Prostate gland (tissue), 2 donors: Measurements from ENCODE around the gene C1orf174. TPM values are rescaled to one million over a fixed set of nuclear protein-coding genes. Genes with fewer than 3 reads are reported as not detected.

Experiments
- DNase-seq: peaks from one replicate; pipeline ENCODE4 v3.0.0-alpha.2; 2019; ENCODE audit warnings: low spot score
- H3K27ac ChIP-seq, 2 donors: fragments of 200-600 bp; sonication (generic); 2 replicates each; pipeline ENCODE4 v1.5.1; 2017 to 2019
- H3K27me3 ChIP-seq: fragments of 200-600 bp; sonication (generic); replicated peaks from 2 replicates; pipeline ENCODE4 v1.5.1; 2019; ENCODE audit not compliant: insufficient read depth
- H3K36me3 ChIP-seq, 2 donors: fragments of 200-600 bp; sonication (generic); 1 replicate in 1 of 2; 2 replicates in 1 of 2; pipeline versions ENCODE4 v1.5.1 to v1.8.1; 2017 to 2019
- H3K4me1 ChIP-seq: fragments of 200-600 bp; sonication (generic); replicated peaks from 2 replicates; pipeline ENCODE4 v1.5.1; 2019
- H3K4me3 ChIP-seq, 2 donors: fragments of 200-600 bp; sonication (generic); 2 replicates each; pipeline ENCODE4 v1.5.1; 2017 to 2019
- H3K9me3 ChIP-seq: fragments of 200-600 bp; sonication (generic); 2 replicates; pipeline ENCODE4 v1.5.1; 2017
- CTCF ChIP-seq, 4 experiments: fragments of 200-600 bp in 2 of 4; fragments of 450-650 bp in 2 of 4; sonication (generic) in 2 of 4; IDR thresholded peaks; 1 replicate in 3 of 4; 2 replicates in 1 of 4; pipeline ENCODE4 v1.5.1; 2016 to 2019; ENCODE audit warnings: antibody characterized with exemption in 4 of 4, mild to moderate bottlenecking in 2 of 4, moderate library complexity in 2 of 4
- POLR2A ChIP-seq: fragments of 450-650 bp; IDR thresholded peaks from one replicate; pipeline ENCODE4 v1.6.1; 2016; ENCODE audit warnings: antibody characterized with exemption, mild to moderate bottlenecking
- POLR2AphosphoS5 ChIP-seq: sonication (generic); formaldehyde crosslinking; IDR thresholded peaks from one replicate; pipeline ENCODE4 v1.6.1; 2017; ENCODE audit warnings: antibody characterized with exemption
- WGBS: methylation state at CpG from one replicate; pipeline ENCODE4 v1.1.5; 2018; 5-methylcytosine and 5-hydroxymethylcytosine counted together
- intact Hi-C: fragments of 100-400 bp; cut with DNase I; formaldehyde crosslinking; loops from one replicate; pipeline ENCODE4 v1.14.2; 2022
- total RNA-seq, 2 donors: library from RNA; depleted of rRNA; stranded (reverse); fragments of >200 nt; gene quantifications; one replicate each; pipeline ENCODE4 v1.1.0, GENCODE V29; 2016

The C1orf174 gene
- total RNA-seq, 2 donors from 2014 or later = 27.1 to 32.7 TPM

DNA sequence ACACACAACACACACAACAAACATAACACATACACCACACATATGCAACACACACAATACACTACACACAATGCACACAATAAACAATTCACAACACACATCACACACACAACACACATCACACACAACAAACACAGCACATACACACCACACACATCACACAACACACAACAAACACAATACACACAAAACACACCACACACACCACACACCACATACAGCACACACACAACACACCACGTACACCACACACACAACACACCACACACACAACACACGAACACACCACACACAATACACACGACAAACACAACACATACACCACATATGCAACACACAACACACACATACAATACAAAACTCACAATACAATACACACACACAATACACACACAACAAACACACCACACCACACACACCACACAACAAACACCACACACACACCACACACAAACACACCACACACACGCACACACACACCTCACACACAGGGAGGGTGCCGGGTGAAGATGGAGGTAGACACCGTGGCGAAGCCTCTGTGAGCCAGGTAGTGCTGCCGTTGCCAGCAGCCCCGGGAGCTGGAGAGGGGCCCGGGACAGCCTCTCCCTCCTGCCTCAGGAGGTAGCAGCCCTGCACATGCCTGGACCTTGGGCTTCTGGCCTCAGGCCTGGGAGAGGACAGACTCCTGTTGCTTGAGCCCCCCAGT lies 30.4 kb upstream of the C1orf174 start:
- H3K4me3 ChIP-seq = no peak overlapping the region
- H3K4me1 ChIP-seq = no peaks in the 10 kb centered on the region
- no peak overlapping the region for H3K27ac ChIP-seq
- WGBS = 47% methylated on average over 10 of the region's 10 CpGs
- DNase-seq = no peak
- intact Hi-C loops = no loop called here
- H3K9me3 ChIP-seq = no peaks in the 10 kb centered on the region
- TF ChIP-seq POLR2A = no peak
- TF ChIP-seq CTCF (IDR thresholded peaks at IDR 0.05) = no peak
- TF ChIP-seq POLR2AphosphoS5 = no peak
- H3K27me3 ChIP-seq = no peaks in the 10 kb centered on the region
- H3K36me3 ChIP-seq = no peaks in the 10 kb centered on the region

DNA sequence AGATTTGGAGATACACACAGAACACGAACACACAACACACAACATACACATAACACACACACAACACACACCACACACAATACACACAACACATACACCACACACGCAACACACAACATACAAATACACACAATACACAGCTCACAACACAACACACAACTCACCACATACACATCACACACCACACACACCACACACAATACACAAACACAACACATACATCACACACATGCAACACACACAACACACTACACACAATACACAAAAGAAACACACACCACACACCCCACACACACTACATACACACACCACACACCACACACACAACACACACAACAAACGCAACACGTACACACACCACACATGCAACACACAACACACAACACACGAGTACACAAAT lies 29.1 kb upstream of the C1orf174 start:
- no peaks in the 10 kb centered on the region for H3K27me3 ChIP-seq
- no peak for DNase-seq
- H3K4me1 ChIP-seq = no peaks in the 10 kb centered on the region
- no peaks in the 10 kb centered on the region for H3K36me3 ChIP-seq
- H3K27ac ChIP-seq = no peak overlapping the region
- WGBS = 63% methylated on average over 5 of the region's 5 CpGs
- no peak for TF ChIP-seq POLR2A
- no peak for TF ChIP-seq CTCF (IDR thresholded peaks at IDR 0.05)
- no peak for TF ChIP-seq POLR2AphosphoS5
- H3K9me3 ChIP-seq = no peaks in the 10 kb centered on the region
- intact Hi-C loops = no loop called here
- H3K4me3 ChIP-seq = no peak overlapping the region

DNA sequence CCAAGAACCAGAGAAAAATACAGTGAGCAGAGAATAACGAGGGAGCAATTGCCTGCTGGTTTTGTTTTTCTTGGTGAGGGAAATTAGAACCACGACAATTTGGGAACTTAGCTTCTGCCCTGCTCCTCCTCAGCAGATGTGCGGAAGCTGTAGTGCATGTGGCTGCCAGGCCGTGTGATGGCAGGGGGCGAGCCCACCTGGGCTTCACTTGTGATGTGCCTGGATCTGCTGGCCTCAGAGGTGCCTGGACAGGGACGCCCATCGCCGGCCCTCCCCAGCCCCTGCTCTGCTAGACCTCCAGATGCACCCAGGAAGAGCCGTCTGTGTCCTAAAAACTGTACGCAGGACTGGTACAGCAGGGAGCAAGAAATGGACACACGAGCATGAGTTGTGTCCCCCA lies 28.5 kb upstream of the C1orf174 start:
- TF ChIP-seq CTCF (IDR thresholded peaks at IDR 0.05) (no peak), POLR2A (no peak), POLR2AphosphoS5 (no peak)
- H3K27me3 ChIP-seq = no peaks in the 10 kb centered on the region
- intact Hi-C loops = no loop called here
- no peak overlapping the region for H3K4me3 ChIP-seq
- DNase-seq = no peak
- H3K36me3 ChIP-seq = no peaks in the 10 kb centered on the region
- H3K9me3 ChIP-seq = no peaks in the 10 kb centered on the region
- H3K4me1 ChIP-seq = no peaks in the 10 kb centered on the region
- H3K27ac ChIP-seq = no peak overlapping the region
- 67% methylated on average over 11 of the region's 11 CpGs for WGBS

DNA sequence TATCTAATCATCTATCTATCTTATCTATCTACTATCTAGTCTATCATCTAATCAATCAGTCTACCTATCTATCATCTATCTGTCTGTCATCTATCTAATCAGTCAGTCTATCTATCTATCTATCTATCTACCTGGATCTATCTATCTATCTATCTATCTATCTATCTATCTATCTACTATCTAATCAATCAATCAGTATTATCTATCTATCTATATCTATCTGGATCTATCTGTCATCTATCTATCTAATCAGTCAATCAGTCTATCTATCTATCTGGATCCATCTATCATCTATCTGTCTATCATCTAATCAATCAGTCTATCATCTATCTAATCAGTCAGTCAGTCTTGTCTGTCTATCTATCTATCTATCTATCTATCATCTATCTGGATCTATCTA lies 26.9 kb upstream of the C1orf174 start:
- H3K9me3 ChIP-seq = no peaks in the 10 kb centered on the region
- intact Hi-C loops = no loop called here
- H3K4me1 ChIP-seq = no peaks in the 10 kb centered on the region
- H3K27ac ChIP-seq = no peak overlapping the region
- H3K4me3 ChIP-seq = no peak overlapping the region
- no peaks in the 10 kb centered on the region for H3K27me3 ChIP-seq
- no peak for DNase-seq
- H3K36me3 ChIP-seq = no peaks in the 10 kb centered on the region
- TF ChIP-seq POLR2A (no peak), CTCF (IDR thresholded peaks at IDR 0.05) (no peak), POLR2AphosphoS5 (no peak)

DNA sequence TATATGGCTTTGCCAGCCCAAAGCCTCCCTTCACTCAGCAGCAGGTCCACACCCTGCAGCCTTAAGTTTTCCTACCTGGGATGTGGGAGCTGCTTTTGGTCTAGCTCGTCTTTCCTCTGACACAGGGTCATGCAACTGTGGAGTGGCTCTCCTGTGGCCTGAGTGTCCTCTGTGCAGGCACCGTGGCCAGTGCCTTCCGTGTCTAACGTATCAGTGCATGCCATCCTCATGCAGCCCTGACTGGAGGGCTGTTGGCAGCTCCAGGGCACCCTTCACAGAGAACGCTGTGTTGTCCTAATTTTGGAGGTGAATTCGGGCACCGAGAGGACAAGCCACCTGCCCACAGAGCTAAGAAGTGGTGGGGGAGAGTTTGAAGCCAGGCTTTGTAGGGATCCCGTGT lies 25.7 kb upstream of the C1orf174 start:
- Histone ChIP-seq H3K4me3 (no peak overlapping the region), H3K27ac (no peak overlapping the region), H3K36me3 (no peaks in the 10 kb centered on the region), H3K27me3 (no peaks in the 10 kb centered on the region), H3K4me1 (no peaks in the 10 kb centered on the region), H3K9me3 (no peaks in the 10 kb centered on the region)
- no peak for DNase-seq
- 84% methylated on average over 8 of the region's 8 CpGs for WGBS
- TF ChIP-seq POLR2AphosphoS5 (no peak), POLR2A (no peak)
- intact Hi-C loops = no loop called here
